D341Med (cell line): ENCODE measurements around the gene PARVG.

Experiments used
- DNase-seq: peaks from one replicate; pipeline ENCODE4 v3.0.0; 2012; ENCODE audit warnings: low spot score

The PARVG gene

DNA sequence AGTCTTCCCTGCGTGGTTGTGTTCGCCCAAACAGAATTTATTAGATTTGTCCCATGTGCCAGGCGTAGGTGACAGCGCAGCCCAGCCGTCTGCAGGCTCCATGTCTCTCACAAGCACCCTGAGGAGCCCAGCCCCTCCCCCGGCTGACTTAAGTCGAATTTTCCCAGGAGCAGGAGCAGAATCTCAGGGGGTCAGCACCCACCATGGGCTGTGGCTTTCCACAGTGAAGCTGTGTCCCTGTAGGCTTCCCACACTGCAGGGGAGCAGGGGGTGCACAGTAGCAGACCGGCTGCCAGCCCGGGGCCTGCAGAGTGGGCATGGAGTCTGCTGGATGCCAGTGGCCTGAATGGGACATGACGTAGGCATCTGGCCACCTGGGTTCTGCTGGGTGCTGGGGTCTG, 16.0 kb downstream of the PARVG start:
- DNase-seq: no peak

DNA sequence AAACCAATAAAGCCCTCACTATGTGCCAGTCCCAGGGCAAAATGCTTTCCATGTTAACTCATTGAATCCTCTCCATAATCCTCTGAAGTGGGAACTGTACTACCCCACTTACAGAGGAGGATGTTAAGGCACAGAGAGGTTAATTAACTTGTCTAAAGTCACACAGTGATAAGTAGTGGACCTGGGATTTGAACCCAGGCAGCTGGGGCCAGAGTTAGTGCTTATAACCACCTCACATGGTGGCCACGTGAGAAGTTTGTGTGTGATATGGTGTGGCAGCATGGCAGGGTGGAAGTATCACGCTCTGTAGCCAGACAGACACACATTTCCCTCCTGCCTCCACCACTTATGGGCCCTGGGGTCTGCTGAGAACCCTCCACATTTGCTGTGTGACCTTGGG, 16.5 kb downstream of the PARVG start:
- no peak for DNase-seq

- no peak for DNase-seq
These were observed 18.4 kb downstream of the PARVG start for GRCh38 chr22:44199164-44199563.

DNA sequence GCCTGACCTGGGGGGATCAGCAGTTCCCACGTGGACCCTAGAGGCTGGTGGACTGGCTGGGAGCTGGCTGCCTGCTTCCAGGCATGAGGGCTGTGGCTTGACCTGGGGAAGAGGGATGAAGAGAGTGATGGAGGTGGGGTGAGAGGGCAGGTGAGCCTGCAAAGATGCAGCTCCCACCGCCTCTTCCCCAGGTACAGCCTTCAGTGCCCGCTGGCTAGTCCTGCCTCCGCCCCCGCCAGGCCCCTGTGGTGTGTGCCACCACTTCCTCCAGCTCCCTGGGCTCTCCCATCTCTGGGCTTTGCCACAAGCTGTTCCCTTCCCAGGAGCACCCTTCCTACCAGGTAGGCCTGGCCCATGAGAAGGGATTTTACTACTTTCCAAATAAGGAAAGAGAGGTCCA, 19.1 kb downstream of the PARVG start:
- no peak for DNase-seq

- DNase-seq: no peak
These were observed 19.7 kb downstream of the PARVG start for GRCh38 chr22:44200451-44200850.

GRCh38 chr22:44200855-44201550, 20.3 kb downstream of the PARVG start:
- no peak for DNase-seq

- no peak for DNase-seq
These were observed 20.9 kb downstream of the PARVG start for GRCh38 chr22:44201665-44202064.

- no peak for DNase-seq
These were observed 21.6 kb downstream of the PARVG start for GRCh38 chr22:44202261-44202789.

DNA sequence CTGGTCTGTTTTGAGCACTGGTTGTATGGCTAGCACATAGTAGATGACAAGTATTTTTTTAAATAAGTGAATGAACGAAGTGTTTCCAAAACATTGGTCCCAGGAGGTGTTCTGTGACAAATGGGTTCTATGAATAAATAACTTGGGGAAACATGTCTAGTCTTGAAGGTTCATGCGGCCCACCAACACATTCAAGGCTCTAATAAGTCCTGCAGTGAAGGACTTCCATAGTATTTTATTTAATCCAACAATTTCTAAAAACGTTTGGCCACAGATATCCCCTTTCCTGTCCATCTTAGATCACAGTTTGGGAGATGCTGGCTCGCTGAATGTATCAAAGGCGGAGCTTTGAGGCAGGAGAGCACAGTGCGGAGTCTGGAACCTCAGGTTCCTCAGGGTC, 22.5 kb downstream of the PARVG start:
- no peak for DNase-seq

DNA sequence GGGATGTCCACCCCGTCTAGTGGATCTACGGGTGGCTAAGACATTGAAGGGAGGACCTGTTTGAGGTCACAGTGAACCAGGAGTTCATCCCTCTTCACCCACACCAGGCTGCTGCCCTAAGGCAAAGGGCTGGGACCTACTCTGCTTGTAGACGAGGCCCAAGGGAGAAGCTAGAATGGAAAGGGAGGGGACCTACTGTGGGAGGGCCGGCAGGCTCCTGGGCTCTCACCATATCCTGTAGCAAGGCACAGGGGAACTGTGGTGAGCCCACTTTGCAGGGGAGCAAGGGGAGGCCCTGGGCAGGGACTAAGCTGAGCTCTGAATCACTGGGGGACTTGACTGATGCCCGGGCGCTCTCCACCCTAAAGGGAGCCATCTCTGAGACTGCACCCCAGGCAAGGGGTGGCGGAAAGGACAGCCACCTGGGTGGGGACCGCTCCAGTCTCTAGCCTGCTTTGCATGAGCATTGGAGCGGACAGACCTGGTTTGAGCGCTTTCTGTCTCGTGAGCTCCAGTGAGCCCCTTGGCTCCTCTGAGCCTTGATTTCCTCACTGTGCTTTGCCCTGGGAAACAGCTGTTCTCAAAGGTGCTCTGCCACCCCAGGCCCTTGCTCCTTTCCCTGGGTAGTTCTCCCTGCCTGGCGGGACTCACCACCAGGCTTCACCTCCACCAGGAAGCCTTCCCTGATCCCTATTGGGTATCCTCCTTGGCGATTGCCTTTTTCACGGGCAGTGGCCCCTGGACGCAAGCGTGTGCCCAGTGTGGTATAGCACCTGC, 24.2 kb downstream of the PARVG start:
- no peak for DNase-seq

GRCh38 chr22:44205516-44206329, 25.0 kb downstream of the PARVG start:
- no peak for DNase-seq

GRCh38 chr22:44206330-44206645, 25.6 kb downstream of the PARVG start:
- peak; percentile 3 for DNase-seq

DNA sequence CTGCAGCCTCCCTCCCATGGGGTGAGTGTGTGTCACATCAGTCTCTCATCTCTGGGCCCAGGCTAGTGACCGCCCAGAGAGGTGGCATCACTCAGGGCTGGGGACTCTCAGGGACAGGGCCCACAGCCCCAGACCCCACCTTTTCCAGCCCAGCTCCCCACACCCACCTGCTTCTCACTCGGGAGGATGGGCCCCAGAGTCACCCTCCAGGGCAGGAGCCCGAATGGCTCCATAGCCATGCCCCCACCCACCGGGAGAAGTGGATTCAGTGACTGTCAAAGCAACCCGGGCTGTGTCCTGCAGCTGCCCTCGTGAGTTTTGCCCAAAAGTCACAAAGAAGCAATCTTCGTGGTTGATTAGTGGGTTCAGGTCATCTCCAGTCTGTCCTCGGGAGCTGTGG, 26.0 kb downstream of the PARVG start:
- DNase-seq: peak; percentile 4

GRCh38 chr22:44207173-44207980, 26.7 kb downstream of the PARVG start:
- peak; percentile 9 for DNase-seq

GRCh38 chr22:44207981-44208317, 27.2 kb downstream of the PARVG start:
- DNase-seq: no peak

GRCh38 chr22:44209343-44209742, 28.6 kb downstream of the PARVG start:
- DNase-seq: no peak

DNA sequence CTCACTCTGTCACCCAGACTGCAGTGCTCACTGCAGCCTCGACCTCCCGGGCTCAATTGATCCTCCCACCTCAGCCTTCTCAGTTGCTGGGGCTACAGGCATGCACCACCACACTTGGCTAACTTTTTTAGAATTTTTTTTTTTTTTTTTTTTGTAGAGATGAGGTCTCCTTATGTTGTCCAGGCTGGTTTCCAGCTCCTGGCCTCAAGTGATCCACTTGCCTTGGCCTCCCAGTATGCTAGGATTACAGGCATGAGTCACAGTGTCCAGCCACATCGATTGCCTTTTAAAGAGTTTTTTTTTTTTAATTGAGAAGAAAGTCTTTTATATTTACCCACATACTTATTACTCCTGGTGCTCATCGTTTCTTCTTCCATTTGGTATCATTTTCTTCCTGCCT, 30.0 kb downstream of the PARVG start:
- DNase-seq: no peak

GRCh38 chr22:44211256-44211945, 30.7 kb downstream of the PARVG start:
- no peak for DNase-seq

DNA sequence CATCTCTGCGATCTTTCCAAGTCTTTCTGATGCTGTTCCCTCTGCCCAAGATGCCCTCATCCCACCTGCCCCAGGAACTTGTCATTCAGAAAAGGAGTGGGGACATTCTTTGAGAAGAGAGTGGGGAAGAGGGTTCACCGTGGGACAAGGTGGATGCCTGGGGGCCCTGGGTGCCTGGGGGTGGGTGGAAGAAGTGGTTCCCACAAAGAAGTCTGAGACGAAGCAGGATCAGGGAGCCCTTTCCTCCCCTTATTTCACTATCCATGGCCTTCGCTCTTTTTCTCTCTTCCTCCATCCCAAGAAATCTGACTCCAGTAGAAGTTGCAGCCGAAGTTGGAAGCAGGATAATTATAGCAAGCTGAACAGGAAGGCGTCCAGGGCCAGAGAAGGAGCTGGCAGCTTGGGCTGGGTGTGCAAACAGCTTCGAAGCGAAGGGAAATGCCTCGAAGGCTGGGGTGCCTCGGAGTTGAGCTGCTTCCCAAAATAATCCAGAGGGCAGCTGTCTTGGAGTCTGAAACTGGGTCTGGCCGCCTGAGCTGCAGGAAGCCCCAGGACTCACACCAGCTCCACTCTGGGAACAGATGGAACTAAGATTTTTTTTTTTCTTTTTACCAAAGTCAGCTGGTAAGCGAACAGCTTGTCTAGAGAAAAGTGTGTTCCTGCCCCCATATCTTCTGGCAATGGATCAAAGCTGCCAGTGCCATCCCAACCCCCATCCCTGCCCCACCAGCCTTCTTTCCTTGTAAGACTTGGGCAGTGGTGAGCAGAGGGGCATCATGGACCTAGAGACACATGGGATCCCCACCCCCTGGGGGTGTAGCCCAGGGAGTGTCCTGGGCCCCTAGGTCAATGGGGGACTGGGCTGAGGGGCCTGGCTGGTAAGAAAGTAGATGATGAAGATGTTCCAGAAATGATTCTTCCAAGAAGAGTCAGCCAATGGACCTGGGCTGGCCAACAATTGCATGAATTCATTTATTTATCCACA, 31.5 kb downstream of the PARVG start:
- no peak for DNase-seq

DNA sequence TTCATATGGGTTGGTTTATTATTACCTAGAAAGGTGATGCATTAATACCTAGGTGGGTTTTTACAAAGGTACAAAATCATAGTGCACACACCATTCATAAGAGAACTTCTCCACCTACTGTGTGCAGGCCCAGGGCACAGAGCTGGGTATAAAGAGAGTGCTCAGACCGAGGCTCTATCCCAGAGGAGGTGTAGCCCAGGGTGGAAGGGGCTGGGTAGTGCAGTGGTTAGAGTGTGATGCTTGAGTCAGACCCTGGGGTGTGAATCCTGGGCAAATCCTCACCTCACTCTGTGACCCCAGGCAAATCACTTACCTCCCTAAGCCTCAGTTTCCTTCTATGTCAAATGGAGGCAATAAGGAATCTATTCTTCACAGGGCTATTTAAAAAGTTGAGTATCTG, 32.2 kb downstream of the PARVG start:
- DNase-seq: no peak
